Measurements from ENCODE around the gene GAD1.

Gene GAD1

DNA sequence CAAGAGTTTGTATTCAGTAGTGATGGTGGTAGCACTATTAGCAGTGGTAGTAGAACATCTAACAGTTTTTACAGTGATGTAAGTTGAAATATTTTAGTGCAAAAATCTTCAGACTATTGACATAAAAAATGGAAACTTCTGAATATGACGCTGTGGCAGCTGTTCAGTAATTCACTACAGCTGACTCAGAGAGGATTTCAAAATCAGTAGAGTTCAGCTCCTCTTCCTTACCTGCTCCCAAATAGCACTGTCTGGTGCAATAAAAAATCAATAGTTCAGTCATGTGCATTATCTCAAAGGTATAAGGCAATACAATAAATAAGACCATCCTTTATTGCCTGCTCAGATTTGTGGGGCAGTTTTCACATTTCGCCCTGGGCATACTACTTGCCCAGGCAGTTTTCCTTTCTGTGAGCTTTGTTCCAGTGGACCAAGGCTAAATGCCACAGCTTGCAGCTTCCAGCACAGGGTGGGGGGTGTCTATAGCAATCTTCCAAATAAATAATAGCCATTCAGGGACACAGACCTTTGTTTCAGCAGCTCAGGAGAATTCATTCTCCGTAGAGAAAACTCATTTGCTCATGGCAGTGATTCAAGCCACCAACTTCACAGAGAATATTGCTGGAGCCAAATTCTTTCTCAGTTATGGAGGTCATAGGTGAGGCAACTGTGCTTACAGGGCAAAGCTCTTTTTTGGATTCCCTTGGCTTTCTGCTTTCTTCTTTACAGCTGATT, 78.5 kb downstream of the GAD1 start:
- TF ChIP-seq JUND (IDR thresholded peaks at IDR 0.05; ENCODE audit: low read depth), result no peak
- in situ Hi-C loops (cut with HindIII; ENCODE audit: low pct_unique_long_range_greater_than_20kb, low sequenced_read_pairs), result no loop called here
- DNase-seq (ENCODE audit: low read depth in 1 of 2, low spot score in 1 of 2), result no peak

DNA sequence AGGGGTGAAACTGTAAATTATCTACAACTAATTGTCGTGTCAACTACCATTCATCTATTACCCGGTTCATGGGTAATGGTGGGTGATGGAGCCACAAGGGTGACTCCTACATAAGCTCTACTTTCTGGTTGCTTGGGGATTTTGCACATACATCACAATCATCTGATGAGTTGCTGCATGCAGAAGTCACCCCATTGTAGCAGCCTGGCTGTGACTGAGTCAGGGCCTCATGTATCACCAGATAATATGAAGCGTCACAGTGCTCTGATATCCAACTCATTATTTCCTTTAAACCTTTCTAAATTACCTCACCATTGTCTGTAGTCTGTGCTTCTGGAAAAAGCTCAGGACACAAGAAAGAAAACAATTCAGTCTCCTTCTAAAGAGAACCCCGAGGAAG, 79.9 kb downstream of the GAD1 start:
- no peak for DNase-seq (ENCODE audit: low read depth in 1 of 2, low spot score in 1 of 2)
- TF ChIP-seq JUND (IDR thresholded peaks at IDR 0.05; ENCODE audit: low read depth), result no peak
- in situ Hi-C loops (cut with HindIII; ENCODE audit: low pct_unique_long_range_greater_than_20kb, low sequenced_read_pairs), result no loop called here

DNA sequence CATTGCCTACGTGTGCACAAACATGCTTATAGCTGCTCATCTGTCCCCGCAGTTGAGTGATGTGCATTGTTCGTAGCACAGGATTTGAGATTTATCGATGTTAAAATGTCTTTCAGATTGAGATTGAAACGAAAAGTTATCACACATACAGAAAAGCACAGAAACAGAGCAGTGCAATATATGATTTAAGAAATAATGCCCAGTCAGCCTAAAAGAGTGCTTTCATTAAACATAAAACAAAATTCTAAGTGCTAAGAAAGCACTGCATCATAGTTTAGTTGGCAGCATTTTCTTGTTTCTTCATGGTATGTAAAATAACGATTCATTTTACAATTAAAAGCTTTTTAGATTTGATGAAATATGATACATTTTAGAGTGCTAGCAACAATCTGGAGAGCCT, 80.4 kb downstream of the GAD1 start:
- no peak for TF ChIP-seq JUND (IDR thresholded peaks at IDR 0.05; ENCODE audit: low read depth)
- in situ Hi-C loops (cut with HindIII; ENCODE audit: low pct_unique_long_range_greater_than_20kb, low sequenced_read_pairs), result no loop called here
- no peak for DNase-seq (ENCODE audit: low read depth in 1 of 2, low spot score in 1 of 2)

DNA sequence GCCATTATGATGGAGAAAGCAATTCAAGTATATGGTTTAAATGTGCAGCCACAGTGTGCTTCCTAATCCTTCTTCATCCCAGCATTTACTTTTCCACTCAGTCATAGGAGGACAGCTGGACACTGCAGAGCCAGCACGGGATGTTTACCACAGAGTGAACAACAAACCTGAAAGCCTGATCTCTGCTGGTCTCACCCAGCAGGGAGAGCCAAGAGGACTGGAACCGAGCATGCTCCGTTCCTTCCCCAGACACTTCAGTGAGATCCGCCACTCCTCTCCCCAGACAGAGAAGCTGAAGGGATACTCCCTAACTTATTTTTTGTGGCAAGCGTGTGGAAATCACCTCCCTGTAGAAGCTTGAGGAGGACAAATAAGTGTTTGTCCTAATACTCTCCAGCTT, 89.2 kb downstream of the GAD1 start:
- DNase-seq (ENCODE audit: low read depth in 1 of 2, low spot score in 1 of 2), result no peak
- TF ChIP-seq JUND (IDR thresholded peaks at IDR 0.05; ENCODE audit: low read depth), result no peak
- in situ Hi-C loops (cut with HindIII; ENCODE audit: low pct_unique_long_range_greater_than_20kb, low sequenced_read_pairs), result no loop called here
